HG03520 (cell line): ENCODE results near the gene ROBO1.

Source experiments
- ATAC-seq: cut with Tn5 transposase; IDR thresholded peaks from one replicate; pipeline ENCODE4 v1.9.1; 2021; ENCODE audit warnings: mild to moderate bottlenecking, moderate library complexity; ENCODE audit not compliant: unreplicated experiment

The ROBO1 gene

DNA sequence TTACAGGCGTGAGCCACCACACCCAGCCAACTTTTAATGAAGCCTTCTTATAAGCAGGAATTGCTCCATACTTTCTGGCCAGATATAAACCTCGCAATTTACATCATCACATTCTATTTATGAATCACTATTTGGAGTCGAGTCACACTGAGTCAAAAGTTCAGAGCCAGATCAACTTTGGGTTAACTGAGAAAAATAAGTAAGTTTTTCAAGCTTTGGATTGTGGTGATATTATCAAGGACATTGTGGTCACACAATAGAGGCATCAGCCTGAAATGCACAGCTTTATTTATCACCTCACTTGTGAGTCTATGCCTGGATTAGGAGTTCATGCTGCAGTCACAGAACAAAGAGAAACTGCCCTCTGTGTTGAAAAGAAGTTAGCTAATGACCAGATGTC lies 1163.5 kb downstream of the ROBO1 start:
- ATAC-seq, result no peak

DNA sequence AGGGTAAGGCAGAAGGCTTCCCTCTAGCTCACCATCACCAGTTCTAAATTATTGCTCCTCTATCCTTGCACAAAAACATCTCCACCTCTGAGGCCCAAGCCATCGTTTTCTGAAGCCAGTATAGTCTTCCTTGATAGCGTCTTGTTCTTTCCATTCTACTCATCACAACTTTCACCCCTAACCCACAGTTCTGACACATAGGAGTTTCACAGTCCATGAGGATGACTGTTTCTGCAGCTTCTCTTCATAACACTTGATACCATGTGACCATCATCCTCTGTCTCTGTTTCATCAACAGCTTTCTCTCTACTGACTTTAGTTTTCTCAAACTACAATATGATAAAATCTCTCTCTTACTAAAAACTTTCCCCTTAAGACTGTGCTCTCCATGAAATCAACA lies 1166.5 kb downstream of the ROBO1 start:
- no peak for ATAC-seq

DNA sequence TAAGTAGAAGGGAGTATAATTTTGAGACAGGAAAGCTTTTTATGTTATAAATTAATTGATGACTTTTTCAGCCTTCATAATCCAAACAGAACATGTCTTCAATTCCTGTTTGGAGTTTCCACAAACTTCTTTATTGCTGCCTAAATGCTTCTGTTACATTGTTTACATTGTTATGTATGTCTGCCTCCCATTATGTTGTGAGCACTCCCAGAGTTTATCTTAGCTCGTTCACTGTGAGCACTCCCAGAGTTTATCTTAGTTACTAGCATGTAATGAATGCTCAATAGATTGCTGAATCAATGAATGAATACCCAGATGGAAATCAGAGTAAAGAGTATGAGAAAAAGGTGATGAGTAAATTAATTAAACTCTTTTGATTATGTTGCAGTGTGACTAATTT lies 1178.0 kb downstream of the ROBO1 start:
- no peak for ATAC-seq

DNA sequence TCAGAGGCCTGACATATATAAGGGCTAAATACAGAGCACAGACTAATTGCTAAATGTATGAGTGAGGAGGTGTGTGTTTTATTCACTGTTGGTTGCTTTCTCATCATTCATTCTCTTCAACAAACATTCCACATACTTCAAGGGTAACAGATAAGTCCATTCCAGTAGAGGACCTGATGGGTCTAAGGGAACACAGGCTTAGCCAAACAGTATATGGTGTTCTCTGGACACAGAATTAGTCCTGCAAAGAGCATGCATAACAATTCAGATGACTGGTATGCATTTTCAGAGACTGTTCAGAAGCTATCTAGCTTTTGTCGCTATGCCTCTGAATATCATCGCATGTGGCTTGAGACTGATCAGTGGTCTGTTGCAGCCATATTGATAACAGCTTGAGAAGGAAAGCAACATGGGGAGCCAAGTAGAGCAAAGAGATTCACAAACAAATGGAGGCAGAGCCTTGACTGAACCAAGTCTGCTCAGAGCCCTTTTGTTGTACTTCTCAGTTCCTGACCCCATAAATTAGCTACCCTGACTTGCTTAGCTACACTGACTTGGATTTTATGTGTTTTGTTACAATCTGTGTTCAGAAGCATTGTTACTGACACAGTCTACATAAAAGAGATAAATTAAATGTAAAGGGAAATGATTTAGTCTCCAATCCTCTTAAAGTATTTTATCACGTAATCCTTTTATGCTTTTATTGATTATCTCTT lies 1178.7 kb downstream of the ROBO1 start:
- ATAC-seq, result no peak

DNA sequence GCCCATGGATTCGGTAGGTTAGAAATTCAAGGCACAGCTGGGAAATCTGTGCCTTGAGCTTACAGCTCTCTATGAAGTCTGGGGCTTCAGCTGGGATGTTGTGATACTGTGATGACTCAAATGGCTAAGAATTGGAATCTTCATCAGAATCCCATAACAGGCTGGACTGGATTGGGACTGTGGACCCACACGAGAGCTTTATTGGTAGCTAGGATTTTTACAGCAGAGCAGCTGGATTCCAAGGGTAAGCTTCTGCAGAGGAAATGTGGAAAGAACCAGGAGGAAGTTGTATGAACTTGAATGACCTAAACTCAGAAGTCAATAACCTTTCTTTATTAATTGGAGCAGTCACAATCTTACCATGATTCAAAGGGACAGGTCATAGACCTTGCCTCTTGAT lies 1187.1 kb downstream of the ROBO1 start:
- no peak for ATAC-seq

DNA sequence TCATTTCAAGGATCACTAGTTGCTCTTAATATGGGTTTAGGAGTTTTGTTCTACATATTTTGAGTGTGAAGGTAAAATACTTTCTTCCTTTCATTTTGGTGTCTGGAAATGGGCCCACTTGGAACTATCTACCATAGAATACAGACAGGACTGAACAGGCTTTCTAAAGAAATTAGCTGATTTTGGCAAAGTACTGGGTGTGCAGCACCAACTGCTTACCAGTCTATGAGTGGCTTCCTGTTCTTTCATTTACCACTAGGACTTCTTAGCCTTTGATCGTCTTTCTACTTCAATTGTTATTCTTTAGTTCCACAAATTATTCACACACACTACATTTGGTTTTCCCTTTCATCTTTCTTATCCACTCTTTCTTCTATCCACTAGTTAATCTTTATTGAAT lies 1196.3 kb downstream of the ROBO1 start:
- ATAC-seq, result no peak

DNA sequence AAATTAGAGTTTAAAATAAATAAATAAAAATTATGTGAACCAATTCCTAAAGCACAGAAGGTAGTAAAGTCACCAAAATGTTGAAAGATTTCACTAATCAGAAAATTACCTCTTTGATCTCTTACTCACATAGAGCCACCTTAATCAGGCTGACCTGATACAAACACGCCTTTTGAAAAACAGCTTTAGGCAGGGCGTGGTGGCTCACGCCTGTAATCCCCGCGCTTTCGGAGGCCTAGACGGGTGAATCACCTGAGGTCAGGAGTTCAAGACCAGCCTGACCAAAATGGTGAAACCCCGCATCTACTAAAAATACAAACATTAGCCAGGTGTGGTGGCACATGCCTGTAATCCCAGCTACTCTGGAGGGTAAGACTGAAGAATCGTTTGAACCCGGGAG lies 1197.3 kb downstream of the ROBO1 start:
- no peak for ATAC-seq

DNA sequence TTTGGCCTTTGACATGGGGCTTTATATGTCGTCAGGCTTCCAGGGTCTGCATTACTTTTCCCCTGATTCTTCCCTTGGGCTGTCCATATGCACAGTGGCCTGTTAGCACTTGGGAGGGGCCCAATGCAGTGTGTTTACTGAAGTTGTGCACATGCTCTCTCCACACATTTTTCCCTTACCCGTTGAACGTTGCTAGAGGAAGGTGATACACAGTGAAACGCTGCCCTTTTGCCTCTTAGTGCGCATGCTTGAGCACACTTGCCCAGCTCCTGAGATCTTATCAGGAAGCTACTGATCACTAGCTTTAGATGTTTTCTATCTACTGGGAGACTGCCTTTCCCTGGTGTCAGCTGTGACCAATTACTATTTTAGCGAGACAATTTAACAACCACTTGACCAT lies 1198.0 kb downstream of the ROBO1 start:
- ATAC-seq, result no peak

DNA sequence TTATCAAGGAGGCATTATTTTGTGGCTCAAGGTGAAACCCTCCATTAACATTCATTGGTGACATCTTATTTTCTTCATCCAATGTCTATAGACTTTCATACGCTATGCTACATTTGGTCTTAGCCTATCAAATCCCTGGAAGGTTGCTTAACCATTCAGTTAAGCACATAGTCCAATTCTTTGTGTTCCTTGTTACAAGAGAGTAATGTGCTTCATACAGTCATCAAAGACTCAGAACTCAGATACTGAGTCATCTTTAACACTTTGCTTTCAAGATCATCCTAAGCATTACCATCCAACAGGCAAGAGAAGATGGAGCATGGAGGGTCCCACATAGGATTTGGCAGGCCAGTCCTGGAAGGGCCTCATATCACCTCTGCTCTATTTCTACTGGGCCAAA lies 1202.1 kb downstream of the ROBO1 start:
- ATAC-seq, result no peak

DNA sequence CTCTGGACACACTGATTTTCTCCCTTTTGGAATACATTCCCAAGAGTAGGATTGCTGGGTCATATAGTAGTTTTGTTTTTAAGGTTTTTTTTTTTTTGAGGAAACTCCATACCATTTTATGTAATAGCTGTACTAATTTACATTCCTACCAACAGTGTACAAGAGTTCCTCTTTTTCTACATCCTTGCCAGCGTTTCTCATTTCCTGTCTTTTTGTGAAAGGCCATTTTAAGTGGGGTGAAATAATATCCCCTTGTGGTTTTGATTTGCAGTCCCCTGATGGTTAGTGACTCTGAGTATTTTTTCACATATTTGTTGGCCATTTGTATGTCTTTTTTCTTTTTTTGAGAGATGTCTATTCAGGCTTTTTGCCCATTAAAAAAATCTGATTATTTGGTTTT lies 1205.5 kb downstream of the ROBO1 start:
- ATAC-seq, result no peak
